IPS-20b (cell line): ENCODE measurements around the gene TRPC4AP.

Source experiments
- H3K27ac ChIP-seq: one replicate; pipeline ENCODE4 v1.5.1; 2013; ENCODE audit warnings: low read length
- H3K27me3 ChIP-seq: 2 replicates; pipeline ENCODE4 v1.6.1; 2013; ENCODE audit warnings: mild to moderate bottlenecking, low read length, inconsistent platforms; ENCODE audit not compliant: insufficient read depth
- H3K36me3 ChIP-seq: 2 replicates; pipeline ENCODE4 v1.6.1; 2013; ENCODE audit warnings: low read depth, mild to moderate bottlenecking, inconsistent platforms, low read length, moderate library complexity; ENCODE audit not compliant: insufficient read depth
- H3K4me1 ChIP-seq: 2 replicates; pipeline ENCODE4 v1.6.1; 2013; ENCODE audit warnings: mild to moderate bottlenecking, control low read depth, inconsistent platforms, low read length, moderate library complexity; ENCODE audit not compliant: insufficient read depth
- H3K4me3 ChIP-seq: 2 replicates; pipeline ENCODE4 v1.5.1; 2013; ENCODE audit warnings: mild to moderate bottlenecking, low read length, inconsistent platforms
- H3K9ac ChIP-seq: 2 replicates; pipeline ENCODE4 v1.6.1; 2013; ENCODE audit warnings: low read depth, mild to moderate bottlenecking, inconsistent platforms, low read length, moderate library complexity
- H3K9me3 ChIP-seq: 2 replicates; pipeline ENCODE4 v1.6.1; 2013; ENCODE audit warnings: mild to moderate bottlenecking, low read depth, low read length, inconsistent platforms; ENCODE audit not compliant: insufficient read depth

Gene TRPC4AP

DNA sequence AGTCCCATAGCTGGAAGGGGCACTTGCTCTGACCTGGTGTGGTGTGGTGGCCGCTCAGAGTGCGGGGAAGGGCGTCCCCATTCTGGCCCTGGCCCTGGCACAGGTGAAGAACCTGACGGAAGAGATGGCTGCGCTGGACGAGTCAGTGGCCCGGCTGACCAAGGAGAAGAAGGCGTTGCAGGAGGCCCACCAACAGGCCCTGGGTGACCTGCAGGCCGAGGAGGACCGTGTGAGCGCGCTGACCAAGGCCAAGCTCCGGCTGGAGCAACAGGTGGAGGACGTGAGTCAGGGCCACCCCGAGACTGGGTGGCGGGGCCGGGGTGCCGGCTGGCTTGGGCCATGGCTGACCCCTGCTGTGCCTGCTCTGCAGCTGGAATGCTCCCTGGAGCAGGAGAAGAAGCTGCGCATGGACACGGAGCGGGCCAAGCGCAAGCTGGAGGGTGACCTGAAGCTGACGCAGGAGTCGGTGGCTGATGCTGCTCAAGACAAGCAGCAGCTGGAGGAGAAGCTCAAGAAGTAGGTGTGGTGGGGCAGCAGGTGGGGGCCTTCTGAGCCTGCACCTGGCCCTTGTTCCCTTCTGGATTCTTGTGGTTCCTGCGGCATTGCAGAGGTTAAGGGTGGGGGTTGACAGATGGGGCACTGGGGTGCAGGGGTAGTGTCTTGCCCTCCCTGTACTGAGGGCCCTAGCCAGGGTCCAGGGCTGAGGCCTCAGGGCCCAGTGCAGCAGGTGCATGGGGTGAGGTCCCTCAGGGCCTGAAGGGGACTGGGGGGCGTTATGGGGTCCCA, 96.2 kb downstream of the TRPC4AP start:
- Histone ChIP-seq H3K36me3 (peaks cover 35% of the 10 kb centered on the region), H3K4me3 (no peak overlapping the region)

DNA sequence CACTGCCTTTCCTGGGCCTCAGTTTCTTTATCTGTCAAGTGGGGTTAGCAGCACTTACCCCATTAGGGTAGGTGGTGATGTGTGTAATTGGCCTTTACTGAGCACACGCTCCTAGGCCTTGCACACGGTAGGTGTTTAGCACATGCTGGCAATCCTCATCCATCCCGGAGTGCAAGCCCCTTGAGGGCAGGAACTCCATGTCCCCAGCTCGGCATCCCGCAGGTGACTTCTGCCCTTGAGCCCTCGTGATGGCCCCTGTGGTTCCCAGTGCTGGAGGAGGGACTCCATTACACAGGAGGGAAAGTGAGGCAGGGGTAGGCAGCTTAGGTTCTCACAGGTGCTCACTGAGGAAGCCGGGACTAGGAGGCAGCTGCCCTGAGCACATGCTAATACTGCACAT, 96.9 kb downstream of the TRPC4AP start:
- H3K9ac ChIP-seq, result no peak overlapping the region
- H3K4me3 ChIP-seq, result no peak overlapping the region
- H3K4me1 ChIP-seq, result no peaks in the 10 kb centered on the region
- H3K27me3 ChIP-seq, result no peaks in the 10 kb centered on the region
- H3K36me3 ChIP-seq, result peaks cover 28% of the 10 kb centered on the region
- H3K9me3 ChIP-seq, result no peaks in the 10 kb centered on the region
- H3K27ac ChIP-seq, result no peak overlapping the region

More for the DNA sequence above, 96.2 kb downstream of the TRPC4AP start:
- Histone ChIP-seq H3K9me3 (no peaks in the 10 kb centered on the region), H3K4me1 (no peaks in the 10 kb centered on the region), H3K27me3 (no peaks in the 10 kb centered on the region), H3K9ac (no peak overlapping the region), H3K27ac (no peak overlapping the region)

DNA sequence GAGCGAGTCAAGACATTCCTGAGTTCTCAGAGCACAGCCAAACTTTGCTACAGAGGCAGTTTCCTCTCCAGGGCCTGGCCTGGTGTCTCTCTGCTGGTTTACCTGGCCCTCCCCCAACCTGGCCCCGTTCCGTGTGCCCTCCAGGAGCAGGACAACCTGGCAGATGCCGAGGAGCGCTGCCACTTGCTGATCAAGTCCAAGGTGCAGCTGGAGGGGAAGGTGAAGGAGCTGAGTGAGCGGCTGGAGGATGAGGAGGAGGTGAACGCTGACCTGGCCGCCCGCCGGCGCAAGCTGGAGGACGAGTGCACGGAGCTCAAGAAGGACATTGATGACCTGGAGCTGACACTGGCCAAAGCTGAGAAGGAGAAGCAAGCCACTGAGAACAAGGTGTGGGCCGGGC, 97.4 kb downstream of the TRPC4AP start:
- no peaks in the 10 kb centered on the region for H3K4me1 ChIP-seq
- H3K4me3 ChIP-seq, result no peak overlapping the region
- no peak overlapping the region for H3K27ac ChIP-seq
- H3K9ac ChIP-seq, result no peak overlapping the region
- H3K36me3 ChIP-seq, result peaks cover 24% of the 10 kb centered on the region
- H3K27me3 ChIP-seq, result no peaks in the 10 kb centered on the region
- H3K9me3 ChIP-seq, result no peaks in the 10 kb centered on the region

DNA sequence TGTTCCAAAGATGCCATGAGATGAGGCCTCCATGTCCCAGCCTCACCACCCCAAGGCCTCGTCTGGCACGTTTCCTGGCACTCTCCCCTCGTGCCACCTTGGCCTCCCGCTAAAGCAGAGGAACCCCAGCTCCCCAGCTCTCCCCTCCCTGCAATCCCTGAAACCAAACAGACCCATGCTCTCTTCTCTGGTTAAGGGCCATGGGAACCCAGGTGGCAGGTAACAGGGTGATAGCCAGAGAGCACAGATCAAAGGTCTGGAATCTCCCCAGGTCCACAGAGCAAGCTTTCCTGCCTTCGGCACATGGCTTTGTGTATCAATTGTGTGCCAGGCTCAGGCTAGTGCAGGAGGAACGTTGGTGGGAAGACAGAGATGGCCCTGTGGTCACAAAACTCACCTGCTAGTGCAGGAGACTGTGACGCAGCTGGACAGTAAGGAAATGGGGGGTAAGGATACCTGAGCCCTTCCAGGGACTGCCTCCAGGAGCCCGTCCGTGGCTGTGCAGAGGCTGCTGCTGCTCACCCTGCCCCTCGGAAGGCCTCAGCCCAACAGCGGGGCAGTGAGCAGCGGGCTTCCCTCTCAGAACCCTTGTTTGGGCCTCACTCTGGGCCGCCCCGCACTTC, 98.0 kb downstream of the TRPC4AP start:
- no peaks in the 10 kb centered on the region for H3K4me1 ChIP-seq
- no peak overlapping the region for H3K27ac ChIP-seq
- no peak overlapping the region for H3K9ac ChIP-seq
- no peak overlapping the region for H3K4me3 ChIP-seq
- no peaks in the 10 kb centered on the region for H3K9me3 ChIP-seq
- peaks cover 19% of the 10 kb centered on the region for H3K36me3 ChIP-seq
- H3K27me3 ChIP-seq, result no peaks in the 10 kb centered on the region

DNA sequence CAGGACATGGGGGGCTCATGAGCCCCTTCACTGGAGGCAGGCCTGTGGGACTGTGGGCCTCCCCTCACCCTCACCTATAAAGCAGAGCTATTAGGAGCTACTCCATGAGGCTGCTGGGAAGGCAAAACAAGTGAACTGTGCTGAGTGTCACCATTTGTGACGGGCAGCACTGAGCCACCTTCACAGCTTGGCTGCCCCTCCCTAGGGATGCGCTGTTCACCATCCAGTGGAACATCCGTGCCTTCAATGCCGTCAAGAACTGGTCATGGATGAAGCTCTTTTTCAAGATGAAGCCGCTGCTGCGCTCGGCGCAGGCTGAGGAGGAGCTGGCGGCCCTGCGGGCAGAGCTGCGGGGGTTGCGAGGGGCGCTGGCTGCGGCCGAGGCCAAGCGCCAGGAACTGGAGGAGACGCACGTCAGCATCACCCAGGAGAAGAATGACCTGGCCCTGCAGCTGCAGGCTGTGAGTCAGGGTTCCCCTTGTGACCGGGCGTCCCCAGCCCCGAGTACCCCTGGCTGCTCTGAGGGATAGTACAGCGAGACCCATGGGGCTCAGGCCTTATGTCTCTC, 98.6 kb downstream of the TRPC4AP start:
- Histone ChIP-seq H3K27ac (no peak overlapping the region), H3K9me3 (no peaks in the 10 kb centered on the region), H3K36me3 (peaks cover 19% of the 10 kb centered on the region)

DNA sequence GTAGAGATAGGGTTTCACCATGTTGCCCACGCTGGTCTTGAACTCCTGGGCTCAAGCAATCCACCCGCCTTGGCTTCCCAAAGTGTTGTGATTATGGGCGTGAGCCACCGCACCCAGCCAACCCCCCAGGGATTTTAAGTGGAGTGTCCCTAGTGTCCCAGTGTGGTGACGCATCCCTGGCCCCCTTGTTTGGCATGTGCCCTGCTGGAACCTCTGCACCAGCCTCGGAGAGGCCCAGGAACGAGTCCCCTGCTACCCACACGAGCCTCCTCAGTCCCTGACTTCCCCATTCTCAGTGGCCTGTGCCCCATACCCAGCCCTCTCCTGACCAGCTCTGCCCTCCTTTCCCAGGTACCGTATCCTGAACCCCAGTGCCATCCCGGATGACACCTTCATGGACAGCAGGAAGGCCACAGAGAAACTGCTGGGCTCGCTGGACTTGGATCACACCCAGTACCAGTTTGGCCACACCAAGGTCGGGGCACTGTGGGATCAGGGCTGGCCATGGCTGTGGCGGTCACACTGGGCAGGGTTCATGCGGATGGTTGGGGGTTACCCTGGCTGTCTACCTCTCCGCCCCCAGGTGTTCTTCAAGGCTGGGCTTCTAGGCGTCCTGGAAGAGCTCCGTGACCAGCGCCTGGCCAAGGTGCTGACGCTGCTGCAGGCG, 99.7 kb downstream of the TRPC4AP start:
- Histone ChIP-seq H3K27me3 (no peaks in the 10 kb centered on the region), H3K9me3 (no peaks in the 10 kb centered on the region), H3K9ac (no peak overlapping the region), H3K36me3 (peaks cover 14% of the 10 kb centered on the region), H3K4me1 (no peaks in the 10 kb centered on the region), H3K27ac (no peak overlapping the region), H3K4me3 (no peak overlapping the region)

More for the DNA sequence above, 98.6 kb downstream of the TRPC4AP start:
- Histone ChIP-seq H3K4me1 (no peaks in the 10 kb centered on the region), H3K9ac (no peak overlapping the region), H3K27me3 (no peaks in the 10 kb centered on the region), H3K4me3 (no peak overlapping the region)

DNA sequence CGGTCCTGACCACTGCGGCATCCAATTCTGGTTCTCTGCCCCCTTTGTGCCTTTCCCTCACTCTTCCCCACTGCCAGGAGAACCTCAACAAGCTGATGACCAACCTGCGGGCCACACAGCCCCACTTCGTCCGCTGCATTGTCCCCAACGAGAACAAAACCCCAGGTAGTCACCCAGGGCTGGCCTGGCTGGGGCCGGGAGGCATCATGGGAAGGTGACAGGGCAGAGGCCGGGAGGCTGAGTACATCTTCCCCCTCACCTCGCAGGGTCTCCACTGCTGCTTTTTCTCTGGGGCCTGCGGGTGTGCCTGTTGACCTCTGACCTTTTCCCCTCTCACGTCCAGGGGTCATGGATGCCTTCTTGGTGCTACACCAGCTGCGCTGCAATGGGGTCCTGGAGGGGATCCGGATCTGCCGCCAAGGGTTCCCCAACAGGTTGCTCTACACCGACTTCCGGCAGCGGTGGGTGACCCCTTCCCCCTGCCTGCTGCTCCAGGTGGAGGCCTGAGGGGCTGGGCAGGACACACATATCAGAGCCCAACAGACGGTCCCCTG, 101.9 kb downstream of the TRPC4AP start:
- no peak overlapping the region for H3K9ac ChIP-seq
- peaks cover 5% of the 10 kb centered on the region; the same call in 1 of the 2 replicates for H3K36me3 ChIP-seq
- H3K4me3 ChIP-seq, result no peak overlapping the region
- H3K9me3 ChIP-seq, result no peaks in the 10 kb centered on the region
- H3K27ac ChIP-seq, result no peak overlapping the region
- H3K27me3 ChIP-seq, result peaks cover 11% of the 10 kb centered on the region
- H3K4me1 ChIP-seq, result no peaks in the 10 kb centered on the region

DNA sequence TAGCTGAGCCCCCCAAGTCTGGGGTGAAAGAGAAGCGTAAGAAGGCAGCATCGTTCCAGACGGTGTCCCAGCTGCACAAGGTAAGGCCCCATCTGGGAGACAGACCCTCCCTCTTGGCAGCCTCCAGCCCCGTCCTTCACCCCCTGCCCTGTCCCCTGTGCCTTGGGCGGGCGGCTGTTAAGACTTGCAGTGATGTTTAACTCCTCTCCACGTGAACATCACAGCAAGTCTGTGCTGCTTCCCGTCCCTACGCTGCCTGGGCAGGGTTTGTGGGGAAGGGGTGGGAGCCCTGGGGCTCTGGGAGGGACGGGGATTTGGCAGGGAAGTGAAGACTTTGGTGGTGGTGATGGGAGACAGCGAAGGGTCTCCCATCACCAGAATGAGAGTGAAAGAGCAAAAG, 102.4 kb downstream of the TRPC4AP start:
- Histone ChIP-seq H3K4me1 (no peaks in the 10 kb centered on the region), H3K9ac (no peak overlapping the region), H3K27me3 (peaks cover 17% of the 10 kb centered on the region), H3K9me3 (no peaks in the 10 kb centered on the region), H3K36me3 (no peaks in the 10 kb centered on the region), H3K27ac (no peak overlapping the region), H3K4me3 (no peak overlapping the region)

DNA sequence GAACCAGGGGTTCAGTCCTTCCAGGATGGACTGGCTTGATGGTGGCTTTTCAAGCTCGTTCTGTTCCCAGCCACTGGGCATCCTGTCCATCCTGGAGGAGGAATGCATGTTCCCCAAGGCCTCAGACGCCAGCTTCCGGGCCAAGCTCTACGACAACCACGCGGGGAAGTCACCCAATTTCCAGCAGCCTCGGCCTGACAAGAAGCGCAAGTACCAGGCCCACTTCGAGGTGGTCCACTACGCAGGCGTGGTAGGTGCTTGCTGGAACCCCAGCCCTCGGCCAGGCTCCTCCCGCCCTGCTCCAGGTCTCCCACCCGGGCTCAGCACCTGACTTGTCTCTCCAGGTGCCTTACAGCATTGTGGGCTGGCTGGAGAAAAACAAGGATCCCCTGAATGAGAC, 102.9 kb downstream of the TRPC4AP start:
- Histone ChIP-seq H3K27ac (no peak overlapping the region), H3K9ac (no peak overlapping the region), H3K36me3 (no peaks in the 10 kb centered on the region), H3K27me3 (peaks cover 22% of the 10 kb centered on the region), H3K4me1 (peaks cover 5% of the 10 kb centered on the region; the same call in 1 of the 2 replicates), H3K9me3 (no peaks in the 10 kb centered on the region), H3K4me3 (no peak overlapping the region)

DNA sequence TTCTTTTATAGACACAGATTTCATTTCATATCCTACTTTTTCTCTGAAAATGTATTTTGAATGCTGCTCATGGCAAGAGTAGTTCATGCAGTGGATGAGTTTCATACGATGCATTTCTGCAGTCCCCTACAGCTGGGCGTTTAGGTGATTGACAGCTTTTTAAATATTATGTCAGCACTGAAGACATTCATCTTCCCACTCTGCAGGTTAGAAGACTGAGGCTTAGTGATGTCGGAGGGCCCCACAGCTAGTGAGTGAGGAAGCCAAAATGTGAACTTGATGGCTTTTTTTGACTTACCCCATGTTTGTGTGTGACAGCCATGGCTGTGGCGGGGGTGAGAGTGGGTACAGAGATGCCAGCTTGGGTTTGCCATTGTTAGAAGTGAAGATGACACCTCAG, 103.5 kb downstream of the TRPC4AP start:
- Histone ChIP-seq H3K9me3 (no peaks in the 10 kb centered on the region), H3K4me3 (no peak overlapping the region), H3K4me1 (peaks cover 6% of the 10 kb centered on the region; the same call in 1 of the 2 replicates), H3K27me3 (peaks cover 24% of the 10 kb centered on the region), H3K36me3 (no peaks in the 10 kb centered on the region), H3K27ac (no peak overlapping the region), H3K9ac (no peak overlapping the region)

DNA sequence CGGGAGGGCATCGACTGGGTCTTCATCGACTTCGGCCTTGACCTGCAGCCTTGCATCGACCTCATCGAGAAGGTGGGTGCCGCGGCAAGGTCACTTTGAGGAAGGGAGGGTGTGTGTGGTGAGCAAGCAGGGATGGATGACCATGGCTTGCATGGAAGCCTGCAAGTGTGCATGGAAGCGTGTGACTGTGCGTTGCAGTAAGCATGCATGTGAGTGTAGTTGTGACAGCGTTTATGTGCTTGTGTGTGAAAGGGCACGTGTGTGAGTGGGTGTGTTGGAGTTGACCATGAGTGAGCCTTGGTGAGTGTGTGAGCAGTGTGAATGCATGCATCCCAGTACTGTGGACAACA, 104.4 kb downstream of the TRPC4AP start:
- Histone ChIP-seq H3K4me3 (no peak overlapping the region), H3K27ac (no peak overlapping the region), H3K27me3 (peaks cover 31% of the 10 kb centered on the region), H3K36me3 (no peaks in the 10 kb centered on the region), H3K9ac (no peak overlapping the region), H3K9me3 (no peaks in the 10 kb centered on the region), H3K4me1 (peaks cover 13% of the 10 kb centered on the region; the same call in 1 of the 2 replicates)
